Loucy (cell line): ENCODE data around the gene CIB4.

Source experiments
- H2AFZ ChIP-seq: fragments of 200-600 bp; sonication (generic); 2 replicates; pipeline ENCODE4 v1.6.0; 2016; ENCODE audit warnings: antibody characterized with exemption, mild to moderate bottlenecking, low read length, moderate library complexity
- H3F3A ChIP-seq: fragments of 200-600 bp; 2 replicates; pipeline ENCODE4 v1.6.0; 2016; ENCODE audit warnings: antibody characterized with exemption, low read depth, mild to moderate bottlenecking
- H3K27me3 ChIP-seq: fragments of 200-600 bp; sonication (generic); 2 replicates; pipeline ENCODE4 v1.6.1; 2014; ENCODE audit warnings: low read length, mild to moderate bottlenecking; ENCODE audit not compliant: insufficient read depth, poor library complexity, severe bottlenecking
- H3K36me3 ChIP-seq: fragments of 200-600 bp; sonication (generic); 2 replicates; pipeline ENCODE4 v1.6.1; 2016; ENCODE audit warnings: low read length; ENCODE audit not compliant: insufficient read depth
- H3K4me1 ChIP-seq: fragments of 200-600 bp; sonication (generic); 2 replicates; pipeline ENCODE4 v1.5.1; 2014; ENCODE audit warnings: low read length, mild to moderate bottlenecking; ENCODE audit not compliant: insufficient read depth, poor library complexity, severe bottlenecking
- H3K4me2 ChIP-seq: fragments of 200-600 bp; sonication (generic); 2 replicates; pipeline ENCODE4 v1.6.0; 2014; ENCODE audit warnings: antibody characterized with exemption, low read length, low read depth, mild to moderate bottlenecking; ENCODE audit not compliant: poor library complexity, severe bottlenecking
- H3K4me3 ChIP-seq: fragments of 200-600 bp; sonication (generic); 2 replicates; pipeline ENCODE4 v1.5.1; 2014; ENCODE audit warnings: low read length, mild to moderate bottlenecking, mixed read lengths; ENCODE audit not compliant: poor library complexity, severe bottlenecking
- H3K79me2 ChIP-seq: fragments of 200-600 bp; sonication (generic); 2 replicates; pipeline ENCODE4 v1.6.1; 2014; ENCODE audit warnings: low read length; ENCODE audit not compliant: insufficient read depth
- H3K9ac ChIP-seq: fragments of 200-600 bp; sonication (generic); 2 replicates; pipeline ENCODE4 v1.6.0; 2014; ENCODE audit warnings: mild to moderate bottlenecking, low read depth, low read length, moderate library complexity; ENCODE audit not compliant: poor library complexity, severe bottlenecking
- H3K9me2 ChIP-seq: fragments of 200-600 bp; sonication (generic); replicated peaks from 2 replicates; pipeline ENCODE4 v1.6.1; 2016; ENCODE audit warnings: low read depth, low read length, mixed read lengths
- H3K9me3 ChIP-seq: fragments of 200-600 bp; sonication (generic); 2 replicates; pipeline ENCODE4 v1.6.1; 2014; ENCODE audit warnings: mild to moderate bottlenecking, antibody characterized with exemption, low read length, low read depth; ENCODE audit not compliant: insufficient read depth
- H4K20me1 ChIP-seq: fragments of 200-600 bp; sonication (generic); 2 replicates; pipeline ENCODE4 v1.6.0; 2014; ENCODE audit warnings: antibody characterized with exemption, low read length, mild to moderate bottlenecking; ENCODE audit not compliant: insufficient read depth, poor library complexity, severe bottlenecking
- EZH2phosphoT487 ChIP-seq: fragments of 200-600 bp; IDR thresholded peaks from 2 replicates; pipeline ENCODE4 v1.6.1; 2018; ENCODE audit warnings: antibody characterized with exemption, mild to moderate bottlenecking, moderate library complexity, borderline replicate concordance
- TF ChIP-seq, protein P1 (sequence below): fragments of 200-600 bp; sonication (generic); conservative IDR thresholded peaks from 2 replicates; pipeline ENCODE4 v1.5.1; 2014; ENCODE audit warnings: mild to moderate bottlenecking, antibody characterized with exemption, low read length

CIB4 gene

DNA sequence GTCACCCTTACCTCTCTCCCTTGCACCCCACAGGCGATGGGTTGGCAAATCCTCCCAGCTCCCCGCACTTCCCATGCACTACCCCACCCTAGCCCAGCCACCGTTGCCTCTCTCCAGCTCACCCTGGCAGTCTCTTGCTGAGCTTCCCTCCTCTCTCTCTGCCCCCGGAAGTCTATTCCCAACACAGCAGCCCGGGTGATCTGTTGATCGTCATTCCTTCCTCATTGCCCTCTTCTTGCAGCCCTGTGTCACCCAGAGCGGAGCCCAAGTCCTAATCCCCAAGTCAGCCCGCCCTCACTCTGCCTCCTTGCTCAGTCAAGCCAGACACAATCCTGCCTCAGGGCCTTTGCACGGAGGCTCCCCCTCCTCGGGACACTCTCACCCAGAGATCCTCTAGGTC, 55.2 kb downstream of the CIB4 start:
- H3K9ac ChIP-seq: no peak overlapping the region
- H3K4me2 ChIP-seq: no peak overlapping the region
- no peaks in the 10 kb centered on the region for H3K27me3 ChIP-seq
- no peaks in the 10 kb centered on the region for H3F3A ChIP-seq
- H2AFZ ChIP-seq: no peak overlapping the region
- H3K4me1 ChIP-seq: peaks cover 6% of the 10 kb centered on the region
- H3K9me2 ChIP-seq: no peaks in the 10 kb centered on the region
- TF ChIP-seq, protein P1, sequence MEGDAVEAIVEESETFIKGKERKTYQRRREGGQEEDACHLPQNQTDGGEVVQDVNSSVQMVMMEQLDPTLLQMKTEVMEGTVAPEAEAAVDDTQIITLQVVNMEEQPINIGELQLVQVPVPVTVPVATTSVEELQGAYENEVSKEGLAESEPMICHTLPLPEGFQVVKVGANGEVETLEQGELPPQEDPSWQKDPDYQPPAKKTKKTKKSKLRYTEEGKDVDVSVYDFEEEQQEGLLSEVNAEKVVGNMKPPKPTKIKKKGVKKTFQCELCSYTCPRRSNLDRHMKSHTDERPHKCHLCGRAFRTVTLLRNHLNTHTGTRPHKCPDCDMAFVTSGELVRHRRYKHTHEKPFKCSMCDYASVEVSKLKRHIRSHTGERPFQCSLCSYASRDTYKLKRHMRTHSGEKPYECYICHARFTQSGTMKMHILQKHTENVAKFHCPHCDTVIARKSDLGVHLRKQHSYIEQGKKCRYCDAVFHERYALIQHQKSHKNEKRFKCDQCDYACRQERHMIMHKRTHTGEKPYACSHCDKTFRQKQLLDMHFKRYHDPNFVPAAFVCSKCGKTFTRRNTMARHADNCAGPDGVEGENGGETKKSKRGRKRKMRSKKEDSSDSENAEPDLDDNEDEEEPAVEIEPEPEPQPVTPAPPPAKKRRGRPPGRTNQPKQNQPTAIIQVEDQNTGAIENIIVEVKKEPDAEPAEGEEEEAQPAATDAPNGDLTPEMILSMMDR: no peak
- TF ChIP-seq EZH2phosphoT487: no peak
- H3K36me3 ChIP-seq: no peaks in the 10 kb centered on the region
- H3K9me3 ChIP-seq: no peaks in the 10 kb centered on the region
- no peaks in the 10 kb centered on the region for H4K20me1 ChIP-seq
- no peaks in the 10 kb centered on the region for H3K79me2 ChIP-seq
- no peak overlapping the region for H3K4me3 ChIP-seq

DNA sequence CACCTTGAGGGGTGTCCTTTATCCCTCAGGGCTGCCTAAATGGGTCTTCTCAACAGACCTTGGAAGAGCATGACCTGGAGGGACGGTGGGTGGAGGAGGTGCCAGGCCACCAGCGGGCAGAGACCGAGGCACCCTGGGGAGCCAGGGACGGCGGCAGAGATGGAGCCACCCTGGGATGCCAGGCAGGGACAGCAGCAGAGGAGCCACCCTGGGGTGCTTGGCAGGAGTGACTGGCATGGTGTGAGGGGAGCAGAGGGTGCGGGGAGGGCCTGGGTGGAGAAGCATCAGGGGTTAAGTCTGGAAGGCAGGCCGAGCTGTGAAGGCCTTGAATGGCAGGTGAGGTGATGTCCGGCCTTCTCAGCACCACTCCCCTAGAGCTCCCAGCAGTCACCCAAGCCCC, 56.1 kb downstream of the CIB4 start:
- Histone ChIP-seq H3K9me2 (no peaks in the 10 kb centered on the region), H3K9ac (no peak overlapping the region), H3K4me3 (no peak overlapping the region), H3F3A (no peaks in the 10 kb centered on the region), H3K4me1 (no peaks in the 10 kb centered on the region), H3K36me3 (no peaks in the 10 kb centered on the region), H4K20me1 (no peaks in the 10 kb centered on the region), H3K4me2 (no peak overlapping the region), H3K79me2 (no peaks in the 10 kb centered on the region), H3K27me3 (no peaks in the 10 kb centered on the region), H2AFZ (no peak overlapping the region), H3K9me3 (no peaks in the 10 kb centered on the region)
- TF ChIP-seq, protein P1: no peak
- no peak for TF ChIP-seq EZH2phosphoT487

DNA sequence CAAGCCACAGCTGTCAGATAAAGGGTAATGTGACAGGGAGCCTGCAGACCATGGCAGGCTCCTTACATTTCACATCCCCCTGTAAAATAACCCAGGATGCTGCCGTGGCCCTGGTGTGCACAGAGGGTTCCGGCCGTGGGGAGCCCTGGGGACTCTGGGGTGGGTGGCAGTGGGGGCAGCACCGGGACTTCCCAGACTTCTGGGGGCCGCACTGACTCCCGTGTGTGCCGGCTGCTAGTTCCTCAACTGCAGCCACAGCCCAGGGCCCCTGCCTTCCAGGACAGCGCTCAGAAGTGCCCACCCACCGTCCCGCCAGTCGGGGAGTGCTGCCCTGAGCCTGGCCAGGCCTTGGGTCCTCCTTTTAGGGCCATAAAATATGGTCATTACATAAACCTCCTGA, 56.5 kb downstream of the CIB4 start:
- H3K9me3 ChIP-seq: no peaks in the 10 kb centered on the region
- H3F3A ChIP-seq: no peaks in the 10 kb centered on the region
- H3K9me2 ChIP-seq: no peaks in the 10 kb centered on the region
- H3K4me1 ChIP-seq: no peaks in the 10 kb centered on the region
- H3K27me3 ChIP-seq: no peaks in the 10 kb centered on the region
- no peak overlapping the region for H3K4me3 ChIP-seq
- no peak overlapping the region for H2AFZ ChIP-seq
- no peak for TF ChIP-seq EZH2phosphoT487
- TF ChIP-seq, protein P1: no peak
- no peaks in the 10 kb centered on the region for H3K36me3 ChIP-seq
- H4K20me1 ChIP-seq: no peaks in the 10 kb centered on the region
- H3K4me2 ChIP-seq: no peak overlapping the region
- no peak overlapping the region for H3K9ac ChIP-seq
- no peaks in the 10 kb centered on the region for H3K79me2 ChIP-seq
